K562 (cell line): ENCODE measurements around the gene C1QTNF6. TPM values are rescaled to one million over a fixed set of nuclear protein-coding genes. Genes with fewer than 3 reads are reported as not detected.

Experiments used
- ATAC-seq: fragments of 200-7000 bp; cut with Tn5 transposase; 3 replicates; pipeline ENCODE4 v1.9.1; 2020; ENCODE audit warnings: moderate library complexity
- BruUV-seq: library from RNA; stranded (reverse); fragments of 400-500 nt; replicated peaks from 2 replicates; lab custom pipeline; 2021; lab: Mats Ljungman, UMichigan
- CTCF ChIA-PET: fragments of 300-600 bp; formaldehyde crosslinking; extraction: SDS; loops from one replicate; lab custom pipeline; 2021; ENCODE audit warnings: low intra/inter-chr PET ratio; lab: Yijun Ruan, JAX
- POLR2A ChIA-PET: fragments of 300-600, 350-650 bp; sonication (Branson Sonifier 250); formaldehyde crosslinking; extraction: SDS; loops from one replicate; lab custom pipeline; 2021; ENCODE audit warnings: antibody characterized with exemption, inconsistent platforms; lab: Yijun Ruan, JAX
- DNase-seq, 4 experiments: peaks; one replicate each; pipeline versions ENCODE4 v3.0.0 to v3.0.0-alpha.2; 2011 to 2018; ENCODE audit warnings: low spot score in 3 of 4, mixed read lengths in 3 of 4; ENCODE audit errors: extremely low read depth in 1 of 4
- FAIRE-seq: peaks from 2 replicates; lab custom pipeline; 2011; peaks lifted over from hg19 to GRCh38; lab: Jason Lieb, UNC
- H2AFZ ChIP-seq: 2 replicates; pipeline ENCODE4 v1.6.0; 2011; ENCODE audit warnings: low read depth, low read length, control low read depth, inconsistent platforms
- H3K27ac ChIP-seq: fragments of 200-600 bp; 3 replicates; pipeline ENCODE4 v1.8.0; 2011; ENCODE audit warnings: low read depth, mild to moderate bottlenecking, control low read depth, inconsistent platforms, low read length, moderate library complexity, mixed read lengths; ENCODE audit errors: extremely low read depth
- H3K27me3 ChIP-seq, 2 experiments: fragments of 300-600 bp in 1 of 2; 2 replicates in 1 of 2; 3 replicates in 1 of 2; pipeline versions ENCODE4 v1.6.0 to v1.8.0; 2011; ENCODE audit warnings: inconsistent platforms in 2 of 2, low read length in 2 of 2, mild to moderate bottlenecking in 1 of 2, mixed read lengths in 1 of 2, moderate library complexity in 1 of 2; ENCODE audit not compliant: control insufficient read depth in 2 of 2, insufficient read depth in 2 of 2
- H3K36me3 ChIP-seq: fragments of 300-600 bp; 3 replicates; pipeline ENCODE4 v1.8.0; 2011; ENCODE audit warnings: mild to moderate bottlenecking, low read length, inconsistent platforms; ENCODE audit not compliant: control insufficient read depth, insufficient read depth
- H3K4me1 ChIP-seq, 2 experiments: fragments of 200-600 bp in 1 of 2; replicated peaks in 1 of 2; 2 replicates in 1 of 2; 3 replicates in 1 of 2; pipeline versions ENCODE4 v1.5.1 to v1.8.0; 2011; ENCODE audit warnings: inconsistent platforms in 2 of 2, low read length in 2 of 2, mild to moderate bottlenecking in 1 of 2, mixed read lengths in 1 of 2, moderate library complexity in 1 of 2; ENCODE audit not compliant: control insufficient read depth in 2 of 2, insufficient read depth in 2 of 2
- H3K4me2 ChIP-seq: 2 replicates; pipeline ENCODE4 v1.6.1; 2011; ENCODE audit warnings: low read length, control low read depth, inconsistent platforms, mixed read lengths; ENCODE audit not compliant: insufficient read depth
- H3K4me3 ChIP-seq: fragments of 200-600 bp; sonication (generic), shearing (Covaris generic); 2 replicates; pipeline ENCODE4 v1.5.1; 2016; ENCODE audit warnings: control low read depth, inconsistent platforms
- H3K79me2 ChIP-seq: fragments of 200-600 bp; 3 replicates; pipeline ENCODE4 v1.8.0; 2011; ENCODE audit warnings: low read length, inconsistent platforms; ENCODE audit not compliant: control insufficient read depth, insufficient read depth
- H3K9ac ChIP-seq, 2 experiments: 2 replicates each; pipeline versions ENCODE4 v1.6.0 to v1.6.1; 2011; ENCODE audit warnings: low read depth in 2 of 2, low read length in 2 of 2, control low read depth in 1 of 2, inconsistent platforms in 1 of 2, mild to moderate bottlenecking in 1 of 2, mixed read lengths in 1 of 2; ENCODE audit not compliant: insufficient read depth in 1 of 2
- H3K9me1 ChIP-seq: one replicate; pipeline ENCODE4 v1.6.0; 2011; ENCODE audit warnings: inconsistent platforms, mild to moderate bottlenecking, low read length, moderate library complexity; ENCODE audit not compliant: control insufficient read depth, insufficient read depth
- H3K9me3 ChIP-seq: replicated peaks from 2 replicates; pipeline ENCODE4 v1.5.1; 2011; ENCODE audit warnings: low read depth, low read length, inconsistent platforms; ENCODE audit not compliant: control insufficient read depth, insufficient read depth
- H4K20me1 ChIP-seq: replicated peaks from 2 replicates; pipeline ENCODE4 v1.6.1; 2011; ENCODE audit warnings: low read length, inconsistent platforms, mixed read lengths; ENCODE audit not compliant: control insufficient read depth, insufficient read depth
- ESRRA ChIP-seq: fragments of 450-650 bp; IDR thresholded peaks from 2 replicates; pipeline ENCODE4 v1.6.1; 2014; ENCODE audit warnings: low read depth, mild to moderate bottlenecking, moderate library complexity, borderline replicate concordance
- POLR2G ChIP-seq: fragments of 200-400 bp; formaldehyde crosslinking; IDR thresholded peaks from 2 replicates; pipeline ENCODE4 v1.6.1; 2017; ENCODE audit warnings: low read depth, mild to moderate bottlenecking, antibody characterized with exemption, low read length, moderate library complexity
- SMARCA5 ChIP-seq: fragments of 450-650 bp; IDR thresholded peaks from 2 replicates; pipeline ENCODE4 v1.6.1; 2016
- WGBS: fragments of 100-300 bp; shearing (Covaris generic); methylation state at CpG from one replicate; pipeline ENCODE4 v1.1.6; 2016; ENCODE audit warnings: low coverage, mixed read lengths; ENCODE audit not compliant: insufficient coverage; ENCODE audit errors: missing lambda C conversion rate; 5-methylcytosine and 5-hydroxymethylcytosine counted together
- in situ Hi-C: fragments of 300-500 bp; cut with MboI; formaldehyde crosslinking; loops from 4 replicates; pipeline ENCODE4 v1.15.0; 2018; ENCODE audit warnings: inconsistent platforms, mixed read lengths
- intact Hi-C: fragments of 100-400 bp; cut with micrococcal nuclease; formaldehyde crosslinking; loops from 2 replicates; pipeline ENCODE4 v1.14.2; 2022
- polyA plus RNA-seq, 8 experiments: library from polyadenylated mRNA; depleted of rRNA in 4 of 8; stranded (reverse) in 5 of 8; unstranded in 3 of 8; fragments of >200 nt; fragmentation: Nextera tagmentation in 2 of 8; fragmentation: Illumina TruSeq in 1 of 8; extraction: Ambion mirVana in 2 of 8; extraction: Trizol in 1 of 8; gene quantifications; 2 replicates each; pipeline versions ENCODE4 v1.2.1 to v1.2.3, GENCODE V29; 2011 to 2014; ENCODE audit warnings: inconsistent platforms in 1 of 8, missing spikeins in 1 of 8
- total RNA-seq, 7 experiments: library from RNA; depleted of rRNA in 6 of 7; stranded (reverse); fragments of >200 nt in 6 of 7; fragmentation: Illumina TruSeq in 2 of 7; extraction: Trizol in 2 of 7; gene quantifications; 2 replicates each; pipeline versions ENCODE4 v1.2.1 to v1.2.3, GENCODE V29; 2011 to 2021; ENCODE audit warnings: low replicate concordance in 1 of 7

The C1QTNF6 gene
- total and polyA plus RNA-seq, 9 of the 15 experiments (the other 6 are each of a cell fraction or from before 2014, with no cell fraction given) = 0.18 to 0.92 (median 0.55) TPM

GRCh38 chr22:37232140-37232998 is 44.3 kb upstream of the C1QTNF6 start:
- BruUV-seq = no TSS peak
- TF ChIP-seq SMARCA5 (no peak), POLR2G (peak; percentile 40; the same call in 1 of the 2 replicates), ESRRA (0 out of 2 replicates have a peak, but pooled peaks have one; percentile 27)
- no peaks in the 10 kb centered on the region for H3K27me3 ChIP-seq
- peaks cover 27% of the 10 kb centered on the region for H3K79me2 ChIP-seq
- ATAC-seq = no peak
- H2AFZ ChIP-seq = no peak overlapping the region
- intact Hi-C loops = no loop called here
- no peak overlapping the region for H3K4me2 ChIP-seq
- H3K4me1 ChIP-seq = peaks cover 19 to 50% of the 10 kb centered on the region in 2 experiments
- in situ Hi-C loops = no loop called here
- H3K36me3 ChIP-seq = peaks cover 74% of the 10 kb centered on the region; the same call in 2 of the 3 replicates
- no peaks in the 10 kb centered on the region for H3K9me1 ChIP-seq
- DNase-seq = no peak
- WGBS = 80% methylated on average over 11 of the region's 15 CpGs
- H3K9me3 ChIP-seq = no peaks in the 10 kb centered on the region
- H3K27ac ChIP-seq = no peak overlapping the region
- peak overlapping the region in 1 of 2 experiments; percentile 26; a peak in 1 of 4 replicates for H3K9ac ChIP-seq
- no peak for FAIRE-seq
- peaks cover 3% of the 10 kb centered on the region; the same call in 1 of the 2 replicates for H4K20me1 ChIP-seq
- ChIA-PET CTCF (no interaction called here), POLR2A (interaction anchor here (0.6 kb wide), 1 partner anchor 79 kb away, joined by 3 read pairs; no protein-coding TSS in a partner anchor)
- H3K4me3 ChIP-seq = no peak overlapping the region
